Neural cell (in vitro differentiated cells): Measurements from ENCODE around the gene FANCI. TPM values are rescaled to one million over a fixed set of nuclear protein-coding genes. Genes with fewer than 3 reads are reported as not detected.

Source experiments
- polyA plus RNA-seq: library from polyadenylated mRNA; depleted of rRNA; stranded (reverse); fragments of >200 nt; gene quantifications from 2 replicates; pipeline ENCODE4 v1.2.3, GENCODE V29; 2014
- small RNA-seq, 3 experiments: library from RNA; depleted of rRNA; stranded (forward); fragments of <200 nt; gene quantifications; one replicate each; pipeline ENCODE3, GENCODE V24; 2012

FANCI gene
- polyA plus RNA-seq, 1 donor from 2014 or later = 5.4 TPM

Small RNA genes lying within 50 kb of the gene (small RNA-seq; reads per million reads assigned to genes)
- 0 to 0.43 (median 0) reads per million in 3 experiments for gene MIR6766

Other genes with a start within 250 kb of the FANCI start
- 19.0 and 20.8 TPM in 2 replicates for gene ABHD2, start 155.5 kb upstream of the FANCI start, polyA plus RNA-seq
- 0.16 TPM in 1 of 2 replicates, not detected in the other for gene RLBP1, start 22.4 kb upstream of the FANCI start, polyA plus RNA-seq
- 47.9 and 62.9 TPM in 2 replicates for gene POLG, start 90.8 kb downstream of the FANCI start, polyA plus RNA-seq